ELF-1 (cell line): Measurements from ENCODE around the gene GSTT2B.
"Not testable (repeated sequence)": the region's sequence is repeated elsewhere in the genome, so short reads cannot be mapped to it uniquely, and the experiment has no call there.

Experiments
- DNase-seq: peaks from one replicate; pipeline ENCODE4 v3.0.0-alpha.2; 2016; ENCODE audit warnings: low read depth, low spot score

GSTT2B gene

DNA sequence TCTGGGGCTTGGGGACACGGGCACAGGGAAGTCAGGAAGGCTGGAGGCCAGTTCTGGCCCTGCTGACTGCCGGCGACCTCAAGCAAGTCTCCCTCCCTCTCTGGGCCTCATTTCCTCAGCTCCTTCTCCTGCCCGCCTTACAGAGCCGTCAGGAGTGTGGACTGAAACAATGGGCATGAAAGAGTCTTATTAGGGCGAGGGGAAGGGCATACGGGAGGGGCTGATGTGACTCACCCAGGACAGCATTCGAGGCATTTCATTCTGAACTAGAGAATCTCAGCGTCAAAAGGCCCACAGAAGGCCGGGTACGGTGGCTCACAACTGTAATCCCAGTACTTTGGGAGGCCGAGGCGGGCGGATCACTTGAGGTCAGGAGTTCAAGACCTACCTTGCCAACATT is 20.8 kb downstream of the GSTT2B start:
- DNase-seq = not testable (repeated sequence)

DNA sequence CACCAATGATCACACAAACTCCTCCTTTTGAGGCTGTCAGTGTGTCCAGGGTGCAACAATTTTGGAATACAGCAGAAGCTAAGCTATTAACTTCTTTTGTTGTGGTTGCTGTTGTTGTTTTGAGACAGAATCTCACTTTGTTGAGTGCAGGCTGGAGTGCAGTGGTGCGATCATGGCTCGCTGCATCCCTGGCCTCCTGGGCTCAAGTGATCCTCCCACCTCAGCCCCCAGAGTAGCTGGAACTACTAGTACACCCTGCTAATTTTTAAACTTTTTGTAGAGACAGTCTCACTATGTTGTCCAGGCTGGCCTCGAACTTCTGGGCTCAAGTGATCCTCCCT is 22.0 kb downstream of the GSTT2B start:
- DNase-seq = no peak

- no peak for DNase-seq
Measured at GRCh38 chr22:23938328-23939016, 22.5 kb downstream of the GSTT2B start.

GRCh38 chr22:23926561-23926960 is 34.4 kb downstream of the GSTT2B start:
- no peak for DNase-seq

DNA sequence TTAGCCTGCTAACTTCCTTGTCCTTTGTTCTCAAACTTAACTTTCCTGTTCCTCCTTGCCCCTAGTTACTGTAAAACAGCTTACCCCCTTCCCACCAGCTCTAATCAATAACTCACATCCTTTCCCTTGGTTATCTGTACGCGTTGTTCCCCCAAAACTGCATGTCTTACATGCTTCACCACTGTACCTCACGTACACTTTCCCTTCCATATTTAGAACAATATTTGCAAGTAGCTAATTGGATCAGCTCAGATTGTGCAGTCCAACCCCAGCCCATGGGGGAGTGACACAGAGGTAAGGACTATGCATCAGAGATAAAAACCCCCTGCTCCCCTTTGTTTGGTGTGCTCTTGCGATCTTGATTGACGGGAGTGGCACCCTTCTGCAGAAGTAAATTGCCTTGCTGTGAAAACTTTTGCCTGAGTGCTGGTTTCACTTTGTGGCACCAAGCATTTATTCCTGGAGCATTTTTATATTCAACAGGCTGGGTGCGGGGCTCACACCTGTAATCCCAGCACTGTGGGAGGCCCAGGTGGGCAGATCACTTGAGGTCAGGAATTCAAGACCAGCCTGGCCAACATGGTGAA is 35.9 kb downstream of the GSTT2B start:
- no peak for DNase-seq

GRCh38 chr22:23922921-23923320 is 38.1 kb downstream of the GSTT2B start:
- no peak for DNase-seq

DNA sequence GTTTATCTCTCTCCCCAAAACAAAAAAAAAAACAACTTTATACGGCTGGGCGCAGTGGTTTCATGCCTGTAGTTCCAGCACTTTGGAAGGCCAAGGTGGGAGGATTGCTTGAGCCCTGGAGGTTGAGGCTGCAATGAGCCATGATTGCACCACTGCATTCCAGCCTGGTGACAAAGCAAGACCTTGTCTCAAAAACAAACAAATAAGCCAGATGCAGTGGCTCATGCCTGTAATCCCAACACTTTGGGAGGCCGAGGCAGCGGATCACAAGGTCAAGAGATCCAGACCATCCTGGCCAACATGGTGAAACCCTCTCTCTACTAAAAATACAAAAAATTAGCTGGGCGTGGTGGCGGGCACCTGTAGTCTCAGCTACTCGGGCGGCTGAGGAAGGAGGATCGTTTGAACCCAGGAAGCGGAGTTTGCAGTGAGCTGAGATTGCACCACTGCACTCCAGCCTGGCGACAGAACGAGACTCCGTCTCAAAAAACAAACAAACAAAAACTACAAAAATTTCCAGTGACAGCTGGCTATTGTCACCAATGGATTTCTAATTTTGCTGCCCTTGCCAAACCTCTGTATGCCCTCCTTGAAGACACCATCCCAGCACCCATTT is 39.3 kb downstream of the GSTT2B start:
- DNase-seq = peak; percentile 39

DNA sequence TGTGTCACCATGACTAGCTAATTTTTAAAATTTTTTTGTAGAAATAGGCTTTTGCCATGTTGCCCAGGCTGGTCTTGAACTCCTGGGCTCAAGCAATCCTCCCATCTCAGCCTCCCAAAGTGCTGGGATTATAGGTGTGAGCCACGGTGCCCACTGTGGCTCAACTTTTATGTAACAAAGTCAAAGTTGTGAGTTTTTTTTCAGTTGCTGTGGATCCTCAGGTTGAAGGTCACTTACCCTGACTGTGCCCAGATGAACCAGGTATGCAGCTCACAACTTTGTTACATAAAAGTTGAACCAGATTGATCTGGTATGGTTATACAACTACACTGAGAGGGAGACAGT is 40.8 kb downstream of the GSTT2B start:
- not testable (repeated sequence) for DNase-seq

DNA sequence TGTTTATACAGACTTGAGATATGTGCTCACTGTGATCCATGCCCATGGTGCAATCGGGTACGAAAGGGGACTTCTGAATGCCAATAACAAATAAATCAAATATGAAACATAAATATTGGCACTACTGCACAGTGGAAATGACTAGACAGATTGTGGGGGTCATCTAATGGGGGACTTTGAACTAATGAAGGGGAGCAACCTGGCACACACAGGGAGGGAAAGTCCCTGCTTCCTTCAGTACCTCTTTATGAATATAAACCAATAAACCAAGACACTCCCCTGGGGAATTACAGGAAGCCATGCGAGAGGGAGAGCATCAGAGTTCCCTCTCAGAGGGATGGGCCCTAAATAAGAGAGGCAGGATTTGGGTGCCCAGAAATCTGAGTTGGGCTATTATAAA is 45.7 kb downstream of the GSTT2B start:
- no peak for DNase-seq

- DNase-seq = peak; percentile 98
Measured at GRCh38 chr22:23913661-23914353, 47.2 kb downstream of the GSTT2B start.

DNA sequence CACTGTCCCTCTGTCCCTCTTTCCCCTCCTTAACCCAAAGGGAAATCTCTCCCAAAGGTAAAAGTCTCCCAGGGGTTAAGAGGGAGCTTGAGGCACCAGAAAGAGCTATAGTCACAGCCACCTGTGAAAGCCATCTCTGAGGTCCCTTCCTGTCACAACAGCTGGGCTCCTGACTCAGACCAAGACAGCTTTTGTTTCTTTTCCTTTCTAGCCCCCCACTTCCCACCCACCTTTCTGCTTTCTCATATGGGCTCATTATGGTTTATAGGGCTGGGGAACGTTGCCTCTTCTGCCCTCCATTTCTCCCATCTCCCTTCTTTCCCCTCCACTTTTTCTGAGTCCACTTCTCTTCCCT is 47.7 kb downstream of the GSTT2B start:
- no peak for DNase-seq

- no peak for DNase-seq
Measured at GRCh38 chr22:23912293-23912903, 48.6 kb downstream of the GSTT2B start.

DNA sequence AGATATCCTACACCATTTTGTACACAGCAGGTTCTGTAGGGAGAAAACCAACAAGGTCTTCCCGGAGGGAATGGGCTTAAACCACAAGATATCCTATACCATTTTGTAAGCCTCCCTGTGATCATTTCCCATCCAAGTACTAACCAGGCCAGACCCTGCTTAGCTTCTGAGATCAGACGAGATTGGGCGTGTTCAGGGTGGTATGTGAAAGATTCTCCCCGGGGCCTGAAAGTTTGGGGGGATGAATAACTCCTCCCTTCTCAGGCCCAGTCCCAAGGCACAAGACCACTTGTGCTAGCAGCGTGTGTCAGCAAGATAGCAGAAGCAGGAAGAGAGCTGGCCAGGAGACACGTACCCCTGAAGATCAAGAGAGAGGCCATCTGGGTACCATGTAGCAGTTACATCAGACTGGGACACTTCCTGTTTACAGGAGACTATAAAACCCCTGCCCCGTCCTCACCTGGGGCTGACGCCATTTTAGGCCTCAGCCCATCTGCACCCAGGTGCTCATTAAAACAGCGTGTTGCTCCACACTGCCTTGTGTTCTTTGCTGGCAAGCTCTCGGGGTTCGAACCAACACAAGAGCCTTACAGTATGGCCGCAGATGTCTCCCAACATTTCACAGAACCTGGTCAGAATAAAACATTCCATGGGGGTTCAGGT is 49.5 kb downstream of the GSTT2B start:
- DNase-seq = no peak

DNA sequence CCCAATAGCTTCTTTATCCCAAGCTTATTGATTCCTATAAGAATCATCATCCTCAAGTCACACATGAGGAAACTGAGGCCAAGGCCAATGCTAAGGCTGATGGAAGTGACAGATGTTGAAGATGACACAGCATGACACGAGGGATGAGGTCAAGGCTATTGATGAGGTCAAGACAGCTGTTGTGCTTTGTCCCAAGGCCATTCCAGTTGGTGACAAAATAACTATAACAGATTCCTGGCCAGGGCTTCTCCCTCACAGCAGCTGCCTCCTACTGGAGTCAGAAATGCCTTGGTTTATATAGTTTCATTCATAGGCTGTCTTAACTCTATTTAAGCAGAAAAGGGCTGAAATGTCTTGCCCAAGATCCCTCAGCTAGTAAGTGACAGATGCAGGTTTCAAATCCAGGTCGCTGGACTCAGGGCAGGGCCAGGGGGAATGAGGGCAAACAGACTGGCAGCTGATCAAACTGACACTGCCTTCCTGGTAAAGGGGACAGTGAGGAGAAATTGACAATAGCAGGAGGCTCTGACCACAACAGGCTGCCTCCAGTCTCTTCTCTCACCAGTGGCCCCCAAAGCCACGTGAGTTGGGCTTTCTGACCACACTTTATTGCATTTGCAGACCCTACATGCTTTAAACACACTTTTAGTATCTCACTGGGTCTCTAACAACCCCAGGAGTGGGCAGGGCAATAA is 50.4 kb downstream of the GSTT2B start:
- DNase-seq = no peak

- DNase-seq = no peak
Measured at GRCh38 chr22:23909296-23909898, 51.6 kb downstream of the GSTT2B start.

DNA sequence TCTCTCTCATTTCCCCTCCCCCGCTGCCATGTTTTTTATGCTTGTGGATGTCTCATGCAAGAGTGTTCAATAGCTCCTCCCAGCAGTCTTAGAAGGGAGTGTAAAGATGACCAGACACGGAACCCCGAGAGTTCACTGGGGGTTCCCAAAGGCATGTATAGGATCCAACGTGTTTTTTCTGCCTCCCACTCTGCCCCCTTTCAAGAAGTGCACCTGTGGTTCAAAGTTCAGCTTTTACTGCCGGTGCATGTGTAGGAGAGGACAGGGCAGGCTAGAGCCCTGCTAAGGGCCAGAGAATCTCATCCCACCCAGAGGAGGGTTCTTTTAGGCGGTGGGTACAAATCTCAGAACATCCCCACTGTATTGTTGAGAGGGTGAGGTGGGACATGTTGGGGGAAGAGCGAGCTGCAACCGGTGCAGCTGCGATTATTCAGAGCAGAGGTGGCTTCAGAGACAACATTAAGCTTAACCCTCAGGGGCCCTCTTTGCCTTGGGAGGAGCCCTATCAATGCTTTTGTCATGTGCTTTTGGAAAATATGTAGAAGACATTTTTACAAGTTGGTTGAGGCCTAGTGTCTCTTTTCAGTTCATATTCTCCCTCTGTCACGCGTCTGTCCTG is 52.3 kb downstream of the GSTT2B start:
- no peak for DNase-seq

- not testable (repeated sequence) for DNase-seq
Measured at GRCh38 chr22:23907423-23907822, 53.6 kb downstream of the GSTT2B start.
